WTC11 (cell line): ENCODE measurements around the gene CDH11.

Source experiments
- CTCF ChIP-seq: fragments of 200-600 bp; IDR thresholded peaks from 2 replicates; pipeline ENCODE4 v1.8.0; 2022; ENCODE audit warnings: antibody characterized with exemption
- ELF4 ChIP-seq: sonication (generic); formaldehyde crosslinking; IDR thresholded peaks from 2 replicates; pipeline ENCODE4 v1.8.1; 2022; ENCODE audit warnings: low read depth, mild to moderate bottlenecking, moderate library complexity, missing genetic modification reagents
- GTF2I ChIP-seq: fragments of 250-450 bp; sonication (Bioruptor Pico); conservative IDR thresholded peaks from 2 replicates; pipeline ENCODE4 v1.4.0; 2021; ENCODE audit warnings: mild to moderate bottlenecking
- IRF2 ChIP-seq: sonication (generic); formaldehyde crosslinking; IDR thresholded peaks from 2 replicates; pipeline ENCODE4 v1.8.0; 2022; ENCODE audit warnings: low read depth, missing genetic modification reagents, borderline replicate concordance
- NR2C2 ChIP-seq: sonication (generic); formaldehyde crosslinking; IDR thresholded peaks from 2 replicates; pipeline ENCODE4 v1.8.0; 2022; ENCODE audit warnings: mild to moderate bottlenecking, missing genetic modification reagents
- USF2 ChIP-seq: sonication (generic); formaldehyde crosslinking; IDR thresholded peaks from 2 replicates; pipeline ENCODE4 v1.8.1; 2023; ENCODE audit warnings: mild to moderate bottlenecking, missing genetic modification reagents, moderate library complexity
- ZNF121 ChIP-seq: sonication (generic); formaldehyde crosslinking; IDR thresholded peaks from 2 replicates; pipeline ENCODE4 v1.8.0; 2023; ENCODE audit warnings: missing genetic modification reagents

GRCh38 chr16:65079549-65079948, 42.3 kb downstream of the CDH11 start:
- no peak for TF ChIP-seq ELF4
- TF ChIP-seq ZNF121 (CRISPR knock-in tag) = no peak
- TF ChIP-seq GTF2I (CRISPR knock-in tag) = no peak
- no peak for TF ChIP-seq CTCF
- no peak for TF ChIP-seq NR2C2 (CRISPR knock-in tag)
- TF ChIP-seq IRF2 = no peak
- TF ChIP-seq USF2 (CRISPR knock-in tag) = no peak
